IgD-negative memory B cell (primary cell): ENCODE results near the gene CHAF1A. TPM values are rescaled to one million over a fixed set of nuclear protein-coding genes. Genes with fewer than 3 reads are reported as not detected.

Experiments
- H3K27ac Mint-ChIP-seq, 3 donors: one replicate each; pipeline ENCODE4 v1.8.0; 2020 to 2022; ENCODE audit warnings: mild to moderate bottlenecking in 3 of 3, mixed read lengths in 3 of 3, moderate library complexity in 1 of 3
- H3K27me3 Mint-ChIP-seq: one replicate; pipeline ENCODE4 v1.8.0; 2021; ENCODE audit warnings: mixed read lengths
- H3K36me3 Mint-ChIP-seq: one replicate; pipeline ENCODE4 v1.8.0; 2020; ENCODE audit warnings: mild to moderate bottlenecking, mixed read lengths
- H3K4me1 Mint-ChIP-seq, 3 donors: one replicate each; pipeline ENCODE4 v1.8.0; 2020 to 2022; ENCODE audit warnings: mixed read lengths in 3 of 3, mild to moderate bottlenecking in 1 of 3
- H3K4me3 Mint-ChIP-seq, 4 donors: one replicate each; pipeline ENCODE4 v1.8.0; 2020 to 2022; ENCODE audit warnings: mild to moderate bottlenecking in 4 of 4, mixed read lengths in 4 of 4, moderate library complexity in 3 of 4
- H3K9me3 Mint-ChIP-seq, 3 donors: one replicate each; pipeline ENCODE4 v1.8.0; 2020 to 2021; ENCODE audit warnings: mixed read lengths in 3 of 3, mild to moderate bottlenecking in 1 of 3
- polyA plus RNA-seq: library from polyadenylated mRNA; unstranded; fragments of 300-500 nt; fragmentation: Illumina TruSeq; gene quantifications from one replicate; pipeline ENCODE4 v1.2.3, GENCODE V29; 2021

CHAF1A gene
- polyA plus RNA-seq, 1 donor from 2014 or later: 6.9 TPM

DNA sequence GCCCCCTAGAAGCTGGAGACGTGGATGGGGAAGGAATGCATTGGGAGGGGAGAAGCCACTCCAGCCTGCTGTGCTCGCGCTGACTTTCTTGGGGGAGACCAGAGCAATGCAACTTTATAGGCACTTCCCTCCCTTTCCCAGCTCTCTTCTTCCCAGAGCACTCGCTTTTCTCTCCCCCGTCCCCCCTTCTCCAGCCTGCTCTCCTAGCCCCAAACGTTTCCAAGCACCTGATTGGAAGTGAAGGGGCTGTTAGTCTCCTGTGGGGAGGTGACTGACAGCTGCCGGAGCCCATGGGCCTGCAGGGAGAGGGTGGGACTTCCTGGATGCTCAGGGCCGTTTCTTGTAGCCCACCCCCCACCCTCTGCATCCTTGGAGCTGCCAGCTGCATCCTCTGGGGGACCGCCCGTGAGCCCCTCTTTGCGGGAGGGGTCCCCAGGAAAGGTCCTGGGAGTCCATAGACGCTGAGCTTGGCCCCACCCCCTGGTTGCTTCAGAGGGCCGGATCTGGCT is 72.1 kb downstream of the CHAF1A start:
- no peak overlapping the region for H3K27ac Mint-ChIP-seq
- no peaks in the 10 kb centered on the region for H3K9me3 Mint-ChIP-seq
- H3K36me3 Mint-ChIP-seq: peaks cover 1% of the 10 kb centered on the region
- peak overlapping the region; percentile 22 to 88 (median 79) for H3K4me3 Mint-ChIP-seq
- peaks cover 0 to 11% (median 1%) of the 10 kb centered on the region in 3 donors for H3K4me1 Mint-ChIP-seq
- no peaks in the 10 kb centered on the region for H3K27me3 Mint-ChIP-seq

- Mint-ChIP-seq H3K36me3 (peaks cover 1% of the 10 kb centered on the region), H3K27me3 (no peaks in the 10 kb centered on the region), H3K4me1 (peaks cover 0 to 8% (median 1%) of the 10 kb centered on the region in 3 donors), H3K27ac (peak overlapping the region in 1 of 3 donors; percentile 63), H3K9me3 (no peaks in the 10 kb centered on the region), H3K4me3 (peak overlapping the region in 1 of 4 donors; percentile 75)
Measured at GRCh38 chr19:4477034-4477801, 74.8 kb downstream of the CHAF1A start.

- Mint-ChIP-seq H3K4me3 (no peak overlapping the region), H3K4me1 (no peaks in the 10 kb centered on the region), H3K9me3 (no peaks in the 10 kb centered on the region), H3K27me3 (no peaks in the 10 kb centered on the region), H3K36me3 (peaks cover 4% of the 10 kb centered on the region), H3K27ac (no peak overlapping the region)
Measured at GRCh38 chr19:4482721-4483364, 80.4 kb downstream of the CHAF1A start.

DNA sequence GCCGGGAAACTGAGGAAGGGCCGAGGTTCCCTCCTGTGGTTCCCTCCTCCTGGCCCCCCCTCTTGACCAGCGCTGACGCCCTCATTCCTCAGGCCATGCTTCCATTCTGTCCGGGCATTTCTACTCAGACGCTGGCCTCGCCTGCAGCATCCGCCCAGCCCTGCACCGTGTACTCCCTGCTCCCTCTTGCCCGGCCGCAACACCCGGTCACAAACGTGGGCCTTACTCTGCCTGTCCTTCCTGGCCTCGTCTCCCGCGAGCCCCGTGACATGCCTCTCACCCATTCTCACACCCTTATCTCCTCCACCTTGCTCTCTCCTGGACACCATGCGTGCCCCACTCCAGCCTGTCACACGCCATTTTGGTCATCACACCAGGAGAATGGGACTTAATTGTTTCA is 80.9 kb downstream of the CHAF1A start:
- H3K27ac Mint-ChIP-seq: no peak overlapping the region
- H3K4me3 Mint-ChIP-seq: peak overlapping the region in 1 of 4 donors; percentile 70
- H3K27me3 Mint-ChIP-seq: no peaks in the 10 kb centered on the region
- H3K4me1 Mint-ChIP-seq: no peaks in the 10 kb centered on the region
- no peaks in the 10 kb centered on the region for H3K9me3 Mint-ChIP-seq
- H3K36me3 Mint-ChIP-seq: peaks cover 5% of the 10 kb centered on the region

DNA sequence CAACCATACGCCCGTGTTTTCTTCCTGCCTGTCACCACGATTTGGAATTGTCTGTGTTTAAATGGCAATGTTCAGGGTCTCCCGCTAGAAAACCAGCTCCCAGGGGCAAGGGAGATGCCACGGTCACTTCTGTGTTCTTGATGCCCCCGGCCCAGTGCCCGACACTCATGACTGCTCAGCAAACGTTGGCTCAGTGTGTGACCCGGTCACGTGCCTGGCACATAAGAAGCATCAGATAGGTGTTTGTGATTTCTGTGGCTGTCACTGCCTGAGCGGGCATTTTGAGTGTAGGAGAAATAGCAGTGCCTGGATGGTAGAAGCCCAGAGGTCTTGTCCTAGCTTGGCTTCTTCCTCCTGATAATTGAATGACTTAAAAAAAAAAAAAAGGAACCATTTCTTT is 85.1 kb downstream of the CHAF1A start:
- no peaks in the 10 kb centered on the region for H3K27me3 Mint-ChIP-seq
- no peaks in the 10 kb centered on the region for H3K4me1 Mint-ChIP-seq
- H3K27ac Mint-ChIP-seq: peak overlapping the region in 1 of 3 donors; percentile 27
- no peak overlapping the region for H3K4me3 Mint-ChIP-seq
- H3K36me3 Mint-ChIP-seq: peaks cover 8% of the 10 kb centered on the region
- no peaks in the 10 kb centered on the region for H3K9me3 Mint-ChIP-seq

DNA sequence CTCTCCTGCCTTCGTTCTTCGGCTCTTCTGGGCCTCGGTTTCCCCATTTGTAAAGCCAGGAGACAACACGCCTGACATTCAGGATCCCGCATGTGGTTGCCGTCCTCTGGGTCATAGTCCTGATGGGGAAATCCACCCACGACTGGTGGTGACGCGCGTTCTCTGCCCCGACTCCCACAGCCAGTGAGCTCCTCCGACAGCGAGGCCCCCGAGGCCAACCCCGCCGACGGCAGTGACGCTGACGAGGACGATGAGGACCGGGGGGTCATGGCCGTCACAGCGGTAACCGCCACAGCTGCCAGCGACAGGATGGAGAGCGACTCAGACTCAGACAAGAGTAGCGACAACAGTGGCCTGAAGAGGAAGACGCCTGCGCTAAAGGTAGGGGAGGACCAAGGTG is 86.1 kb downstream of the CHAF1A start:
- Mint-ChIP-seq H3K9me3 (no peaks in the 10 kb centered on the region), H3K36me3 (peaks cover 8% of the 10 kb centered on the region), H3K4me1 (no peaks in the 10 kb centered on the region), H3K27ac (no peak overlapping the region), H3K4me3 (no peak overlapping the region), H3K27me3 (no peaks in the 10 kb centered on the region)

DNA sequence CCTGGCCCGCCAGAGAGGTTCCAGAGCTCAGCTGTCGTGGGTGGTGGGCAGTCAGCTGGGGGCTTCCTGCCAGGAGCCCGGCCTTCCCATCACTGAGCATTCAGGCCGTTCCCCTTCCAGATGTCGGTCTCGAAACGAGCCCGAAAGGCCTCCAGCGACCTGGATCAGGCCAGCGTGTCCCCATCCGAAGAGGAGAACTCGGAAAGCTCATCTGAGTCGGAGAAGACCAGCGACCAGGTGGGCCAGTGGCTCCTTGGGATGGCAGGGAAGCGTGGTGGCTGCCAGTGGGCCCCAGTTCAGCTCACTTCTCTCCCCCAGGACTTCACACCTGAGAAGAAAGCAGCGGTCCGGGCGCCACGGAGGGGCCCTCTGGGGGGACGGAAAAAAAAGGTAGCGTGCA is 89.0 kb downstream of the CHAF1A start:
- H3K36me3 Mint-ChIP-seq: peaks cover 8% of the 10 kb centered on the region
- H3K4me3 Mint-ChIP-seq: no peak overlapping the region
- no peak overlapping the region for H3K27ac Mint-ChIP-seq
- no peaks in the 10 kb centered on the region for H3K9me3 Mint-ChIP-seq
- no peaks in the 10 kb centered on the region for H3K27me3 Mint-ChIP-seq
- H3K4me1 Mint-ChIP-seq: no peaks in the 10 kb centered on the region

DNA sequence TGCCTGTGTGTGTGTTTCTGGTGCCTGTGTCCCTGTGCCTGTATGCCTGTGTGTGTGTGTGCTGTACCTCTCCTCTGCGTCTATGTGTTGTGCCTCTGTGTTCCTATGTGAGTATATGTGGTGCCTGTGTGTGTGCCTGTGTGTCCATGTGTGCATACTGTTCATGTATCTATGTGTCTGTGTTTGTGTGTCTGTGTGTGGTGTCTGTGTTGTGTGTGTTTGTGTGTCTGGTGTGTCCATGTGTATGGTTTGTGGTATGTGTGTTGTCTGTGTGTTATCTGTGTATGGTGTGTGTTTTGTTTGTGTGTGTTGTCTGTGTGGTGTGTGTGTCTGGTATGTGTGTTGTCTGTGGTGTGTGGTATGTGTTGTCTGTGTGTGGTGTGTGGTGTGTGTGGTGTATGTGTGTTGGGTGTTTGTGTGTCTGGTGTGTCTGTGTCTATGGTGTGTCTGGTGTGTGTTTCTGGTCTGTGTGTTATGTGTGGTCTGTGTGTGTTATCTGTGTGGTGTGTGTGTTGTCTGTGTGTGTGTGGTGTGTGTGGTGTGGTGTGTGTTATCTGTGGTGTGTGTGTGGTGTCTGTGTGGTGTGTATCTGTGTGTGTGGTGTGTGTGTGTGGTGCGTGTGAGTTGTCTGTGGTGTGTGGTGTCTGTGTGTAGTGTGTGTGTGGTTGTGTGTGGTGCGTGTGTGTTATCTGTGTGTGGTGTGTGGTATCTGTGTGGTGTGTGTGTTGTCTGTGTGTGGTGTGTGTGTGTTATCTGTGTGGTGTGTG is 90.1 kb downstream of the CHAF1A start:
- Mint-ChIP-seq H3K4me3 (no peak overlapping the region), H3K9me3 (no peaks in the 10 kb centered on the region), H3K27me3 (no peaks in the 10 kb centered on the region), H3K27ac (no peak overlapping the region), H3K4me1 (no peaks in the 10 kb centered on the region), H3K36me3 (peaks cover 5% of the 10 kb centered on the region)

Other genes starting within 250 kb of the CHAF1A start
- gene CREB3L3, start 249.0 kb upstream of the CHAF1A start, polyA plus RNA-seq: not detected
- gene SIRT6, start 220.1 kb upstream of the CHAF1A start, polyA plus RNA-seq: 4.8 TPM
- not detected for gene ANKRD24, start 220.0 kb upstream of the CHAF1A start, polyA plus RNA-seq
- gene EBI3, start 173.1 kb upstream of the CHAF1A start, polyA plus RNA-seq: 24.2 TPM
- 45.6 TPM for gene YJU2, start 155.6 kb upstream of the CHAF1A start, polyA plus RNA-seq
- not detected for gene SHD, start 123.4 kb upstream of the CHAF1A start, polyA plus RNA-seq
- 1.9 TPM for gene TMIGD2, start 100.3 kb upstream of the CHAF1A start, polyA plus RNA-seq
- 0.58 TPM for gene FSD1, start 98.0 kb upstream of the CHAF1A start, polyA plus RNA-seq
- not detected for gene STAP2, start 63.8 kb upstream of the CHAF1A start, polyA plus RNA-seq
- 9.7 TPM for gene MPND, start 59.1 kb upstream of the CHAF1A start, polyA plus RNA-seq
- 23.7 TPM for gene SH3GL1, start 2.1 kb upstream of the CHAF1A start, polyA plus RNA-seq
- gene UBXN6, start 55.2 kb downstream of the CHAF1A start, polyA plus RNA-seq: 7.0 TPM
- gene HDGFL2, start 69.7 kb downstream of the CHAF1A start, polyA plus RNA-seq: 31.9 TPM
- 0.15 TPM for gene PLIN4, start 115.8 kb downstream of the CHAF1A start, polyA plus RNA-seq
- not detected for gene PLIN5, start 132.6 kb downstream of the CHAF1A start, polyA plus RNA-seq
- 0.81 TPM for gene LRG1, start 137.4 kb downstream of the CHAF1A start, polyA plus RNA-seq
- not detected for gene SEMA6B, start 157.0 kb downstream of the CHAF1A start, polyA plus RNA-seq
- 18.4 TPM for gene TNFAIP8L1, start 236.9 kb downstream of the CHAF1A start, polyA plus RNA-seq